H1 (cell line): Measurements from ENCODE around the gene TASP1. TPM values are rescaled to one million over a fixed set of nuclear protein-coding genes. Genes with fewer than 3 reads are reported as not detected.

Experiments used
- CHD1 ChIP-seq: IDR thresholded peaks from 2 replicates; pipeline ENCODE4 v1.6.1; 2012; ENCODE audit warnings: low read depth, low read length, improper control_type of control experiment
- polyA plus RNA-seq, 7 experiments: library from polyadenylated mRNA; depleted of rRNA in 3 of 7; stranded (reverse) in 5 of 7; unstranded in 2 of 7; fragments of >200 nt in 5 of 7; fragments of 200-250 nt in 2 of 7; gene quantifications; 1 replicate in 5 of 7; 2 replicates in 1 of 7; 4 replicates in 1 of 7; pipeline versions ENCODE4 v1.2.1 to v1.2.3, GENCODE V29; 2011 to 2013; ENCODE audit warnings: missing spikeins in 2 of 7, mixed read lengths in 2 of 7
- total RNA-seq: library from RNA; stranded (reverse); fragmentation: NEBNext Ultra II Directional; extraction: Animal tissue kit (Norgen Biotek cat#: 25700); gene quantifications from 2 replicates; pipeline ENCODE4 v1.2.1, GENCODE V29; 2021

The TASP1 gene
- total and polyA plus RNA-seq, 2 of the 8 experiments (the other 6 are each of a cell fraction or from before 2014, with no cell fraction given), result 4.5 to 10.9 TPM

GRCh38 chr20:13549451-13549850 is 89.3 kb downstream of the TASP1 start (continued):
- TF ChIP-seq CHD1, result no peak
- TF ChIP-seq, all 59 proteins: peak for 0
